ENCODE data around the gene CHD5.

DNA sequence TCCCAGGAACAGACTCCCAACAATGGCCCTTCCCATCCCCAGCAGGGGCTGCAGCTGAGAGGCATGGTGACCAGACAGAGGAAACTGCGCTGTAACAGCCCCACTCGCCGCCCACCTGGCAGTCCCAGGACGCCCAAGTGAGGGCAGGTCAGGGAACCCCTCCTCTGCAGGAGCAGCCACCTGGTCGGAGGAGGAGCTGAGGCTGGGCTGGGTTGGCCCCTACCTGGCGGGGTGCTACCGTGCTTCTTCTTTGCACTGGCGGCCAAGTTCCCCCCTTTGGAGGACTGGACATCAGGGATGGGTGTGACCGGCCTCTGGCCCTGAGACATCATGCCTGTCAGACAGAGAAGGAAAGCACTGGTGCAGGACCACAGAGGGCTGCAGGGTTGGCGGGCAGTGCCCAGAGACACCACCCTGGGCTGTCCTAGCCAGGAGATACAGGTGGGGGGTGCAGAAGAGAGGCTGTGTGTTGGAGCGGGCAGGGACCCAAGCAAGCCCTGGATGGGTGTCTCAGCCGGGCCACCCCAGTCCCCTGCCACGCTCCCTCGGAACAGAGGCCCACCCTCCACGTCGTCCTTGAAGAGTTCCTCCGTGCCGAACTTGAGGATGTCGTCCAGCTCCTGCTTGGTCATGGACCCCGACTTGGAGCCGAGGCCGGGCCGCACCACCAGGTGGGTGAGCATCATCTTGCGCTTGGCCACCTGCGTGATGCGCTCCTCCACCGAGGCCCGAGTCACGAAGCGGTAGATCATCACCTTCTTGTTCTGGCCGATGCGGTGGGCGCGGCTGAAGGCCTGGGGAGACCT, 51.6 kb downstream of the CHD5 start:
- TF ChIP-seq, protein P1, sequence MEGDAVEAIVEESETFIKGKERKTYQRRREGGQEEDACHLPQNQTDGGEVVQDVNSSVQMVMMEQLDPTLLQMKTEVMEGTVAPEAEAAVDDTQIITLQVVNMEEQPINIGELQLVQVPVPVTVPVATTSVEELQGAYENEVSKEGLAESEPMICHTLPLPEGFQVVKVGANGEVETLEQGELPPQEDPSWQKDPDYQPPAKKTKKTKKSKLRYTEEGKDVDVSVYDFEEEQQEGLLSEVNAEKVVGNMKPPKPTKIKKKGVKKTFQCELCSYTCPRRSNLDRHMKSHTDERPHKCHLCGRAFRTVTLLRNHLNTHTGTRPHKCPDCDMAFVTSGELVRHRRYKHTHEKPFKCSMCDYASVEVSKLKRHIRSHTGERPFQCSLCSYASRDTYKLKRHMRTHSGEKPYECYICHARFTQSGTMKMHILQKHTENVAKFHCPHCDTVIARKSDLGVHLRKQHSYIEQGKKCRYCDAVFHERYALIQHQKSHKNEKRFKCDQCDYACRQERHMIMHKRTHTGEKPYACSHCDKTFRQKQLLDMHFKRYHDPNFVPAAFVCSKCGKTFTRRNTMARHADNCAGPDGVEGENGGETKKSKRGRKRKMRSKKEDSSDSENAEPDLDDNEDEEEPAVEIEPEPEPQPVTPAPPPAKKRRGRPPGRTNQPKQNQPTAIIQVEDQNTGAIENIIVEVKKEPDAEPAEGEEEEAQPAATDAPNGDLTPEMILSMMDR (conservative IDR thresholded peaks at IDR 0.05; ENCODE audit: low read depth, low read length): no peak
- TF ChIP-seq POLR2A (IDR thresholded peaks at IDR 0.05; ENCODE audit: low read depth, low read length) (no peak), FOS (IDR thresholded peaks at IDR 0.05; ENCODE audit: low read depth, low read length) (no peak), MAZ (IDR thresholded peaks at IDR 0.05; ENCODE audit: borderline replicate concordance, low read depth, low read length) (no peak), SMC3 (IDR thresholded peaks at IDR 0.05; ENCODE audit: low read depth, low read length) (no peak)
- TF ChIP-seq, protein P2, sequence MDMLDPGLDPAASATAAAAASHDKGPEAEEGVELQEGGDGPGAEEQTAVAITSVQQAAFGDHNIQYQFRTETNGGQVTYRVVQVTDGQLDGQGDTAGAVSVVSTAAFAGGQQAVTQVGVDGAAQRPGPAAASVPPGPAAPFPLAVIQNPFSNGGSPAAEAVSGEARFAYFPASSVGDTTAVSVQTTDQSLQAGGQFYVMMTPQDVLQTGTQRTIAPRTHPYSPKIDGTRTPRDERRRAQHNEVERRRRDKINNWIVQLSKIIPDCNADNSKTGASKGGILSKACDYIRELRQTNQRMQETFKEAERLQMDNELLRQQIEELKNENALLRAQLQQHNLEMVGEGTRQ (IDR thresholded peaks at IDR 0.05; ENCODE audit: low read depth, low read length): no peak

Data from IMR-90 (cell line).